22Rv1 (cell line): ENCODE data around the gene PPP3CB.

Experiments used
- H3K27ac ChIP-seq: fragments of 450-650 bp; 2 replicates; pipeline ENCODE4 v1.5.1; 2017
- ZFX ChIP-seq: fragments of 450-650 bp; IDR thresholded peaks from 2 replicates; pipeline ENCODE4 v1.6.1; 2017; ENCODE audit warnings: antibody characterized with exemption, borderline replicate concordance
- TF ChIP-seq, protein P1 (sequence below): fragments of 450-650 bp; IDR thresholded peaks from 2 replicates; pipeline ENCODE4 v1.5.1; 2017; ENCODE audit warnings: mild to moderate bottlenecking

The PPP3CB gene

DNA sequence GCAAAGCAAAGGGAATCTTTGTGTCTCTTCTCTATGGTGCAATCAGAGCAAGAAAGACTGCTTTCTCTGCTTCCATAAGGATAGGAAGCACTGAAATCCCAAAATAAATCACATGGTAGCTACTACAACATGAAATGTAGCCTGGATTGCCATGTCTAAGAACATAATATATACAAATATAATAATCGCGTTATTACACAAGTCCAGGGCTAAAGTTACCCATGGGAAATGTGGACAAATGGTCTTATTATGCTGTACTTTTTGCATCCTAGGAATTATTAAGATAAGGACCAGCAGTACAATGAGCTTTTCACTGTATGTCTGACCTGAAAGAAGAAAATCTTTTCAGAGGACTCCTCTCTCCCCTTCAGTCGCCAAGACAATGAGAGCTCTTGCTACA is 23.5 kb upstream of the PPP3CB start:
- TF ChIP-seq, protein P1, sequence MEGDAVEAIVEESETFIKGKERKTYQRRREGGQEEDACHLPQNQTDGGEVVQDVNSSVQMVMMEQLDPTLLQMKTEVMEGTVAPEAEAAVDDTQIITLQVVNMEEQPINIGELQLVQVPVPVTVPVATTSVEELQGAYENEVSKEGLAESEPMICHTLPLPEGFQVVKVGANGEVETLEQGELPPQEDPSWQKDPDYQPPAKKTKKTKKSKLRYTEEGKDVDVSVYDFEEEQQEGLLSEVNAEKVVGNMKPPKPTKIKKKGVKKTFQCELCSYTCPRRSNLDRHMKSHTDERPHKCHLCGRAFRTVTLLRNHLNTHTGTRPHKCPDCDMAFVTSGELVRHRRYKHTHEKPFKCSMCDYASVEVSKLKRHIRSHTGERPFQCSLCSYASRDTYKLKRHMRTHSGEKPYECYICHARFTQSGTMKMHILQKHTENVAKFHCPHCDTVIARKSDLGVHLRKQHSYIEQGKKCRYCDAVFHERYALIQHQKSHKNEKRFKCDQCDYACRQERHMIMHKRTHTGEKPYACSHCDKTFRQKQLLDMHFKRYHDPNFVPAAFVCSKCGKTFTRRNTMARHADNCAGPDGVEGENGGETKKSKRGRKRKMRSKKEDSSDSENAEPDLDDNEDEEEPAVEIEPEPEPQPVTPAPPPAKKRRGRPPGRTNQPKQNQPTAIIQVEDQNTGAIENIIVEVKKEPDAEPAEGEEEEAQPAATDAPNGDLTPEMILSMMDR: no peak
- TF ChIP-seq ZFX: no peak
- H3K27ac ChIP-seq: 0 out of 2 replicates have a peak overlapping the region, but pooled peaks have one; percentile 8

DNA sequence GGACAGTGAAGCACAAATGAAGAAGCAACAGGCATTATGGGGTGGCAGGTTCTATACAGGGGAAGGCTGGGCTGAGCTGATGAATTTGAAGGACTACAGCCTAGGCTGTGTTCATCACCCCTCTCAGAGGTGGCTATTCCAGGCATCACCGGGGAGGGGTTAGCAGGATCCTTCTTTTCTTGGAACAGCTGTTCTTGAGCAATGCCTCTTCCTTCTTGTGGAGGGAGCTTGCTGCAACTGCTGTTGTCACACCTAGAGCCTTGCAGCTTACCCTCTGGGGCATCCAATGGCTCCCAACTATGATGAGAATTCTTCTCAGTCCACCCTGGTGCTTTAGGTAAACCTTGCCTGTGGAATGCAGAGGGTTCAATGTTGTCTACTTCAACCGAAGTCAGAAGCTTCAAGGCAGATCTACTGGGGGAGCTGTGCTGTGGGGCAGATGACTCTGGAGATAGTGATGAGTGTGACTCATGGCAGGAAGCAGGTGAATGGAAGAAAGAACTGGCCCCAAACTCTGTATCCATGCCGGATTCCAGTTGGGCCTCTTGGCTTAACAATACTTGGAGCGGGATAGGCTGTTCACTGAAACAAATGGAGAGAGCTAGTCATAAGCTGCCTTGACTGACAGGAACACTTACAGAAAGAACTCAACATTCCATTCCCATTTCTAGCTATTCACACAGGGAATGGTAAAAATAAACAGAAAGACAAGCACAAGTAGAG is 21.5 kb upstream of the PPP3CB start:
- TF ChIP-seq ZFX: no peak
- TF ChIP-seq, protein P1: no peak
- H3K27ac ChIP-seq: 0 out of 2 replicates have a peak overlapping the region, but pooled peaks have one; percentile 8

DNA sequence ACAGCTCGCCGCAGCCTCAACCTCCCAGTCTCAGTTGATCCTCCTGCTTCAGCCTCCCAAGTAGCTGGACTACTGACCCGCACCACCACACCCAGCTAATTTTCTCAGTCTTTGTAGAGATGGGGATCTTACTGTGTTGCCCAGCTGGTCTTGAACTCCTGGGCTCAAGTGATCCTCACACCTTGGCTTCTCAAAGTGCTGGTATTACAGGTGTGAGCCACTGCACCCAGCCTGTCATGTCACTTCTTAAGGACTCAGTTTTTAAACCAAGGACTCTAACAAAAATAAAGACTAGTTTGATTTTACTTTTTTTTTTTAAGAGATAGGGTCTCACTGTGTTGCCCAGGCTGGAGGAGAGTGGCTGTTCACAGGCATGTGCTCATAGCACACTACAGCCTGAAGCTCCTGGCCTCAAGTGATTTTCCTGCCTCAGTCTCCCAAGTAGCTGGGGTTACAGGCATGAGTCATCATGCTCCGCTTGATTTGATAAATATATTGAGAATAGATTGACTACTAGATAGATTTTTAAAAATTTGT is 16.5 kb upstream of the PPP3CB start:
- H3K27ac ChIP-seq: 0 out of 2 replicates have a peak overlapping the region, but pooled peaks have one; percentile 10
- TF ChIP-seq ZFX: no peak
- TF ChIP-seq, protein P1: no peak

DNA sequence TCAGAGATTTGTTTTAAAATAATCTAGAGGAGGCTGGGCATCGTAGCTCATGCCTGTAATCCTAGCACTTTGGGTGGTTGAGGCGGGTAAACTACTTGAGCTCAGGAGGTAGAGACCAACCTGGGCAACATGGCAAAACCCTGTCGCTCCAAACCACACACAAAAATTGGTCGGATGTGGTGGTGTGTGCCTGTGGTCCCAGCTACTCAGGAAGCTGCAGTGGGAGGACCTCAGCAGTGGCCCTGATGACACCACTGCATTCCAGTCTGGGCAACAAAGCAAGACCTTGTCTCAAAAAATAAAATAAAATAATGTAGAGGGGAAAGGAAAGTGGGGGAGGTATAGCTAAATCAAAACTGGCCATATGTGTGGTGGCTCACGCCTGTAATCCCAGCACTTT is 13.9 kb upstream of the PPP3CB start:
- TF ChIP-seq ZFX: no peak
- TF ChIP-seq, protein P1: no peak
- H3K27ac ChIP-seq: no peak overlapping the region

DNA sequence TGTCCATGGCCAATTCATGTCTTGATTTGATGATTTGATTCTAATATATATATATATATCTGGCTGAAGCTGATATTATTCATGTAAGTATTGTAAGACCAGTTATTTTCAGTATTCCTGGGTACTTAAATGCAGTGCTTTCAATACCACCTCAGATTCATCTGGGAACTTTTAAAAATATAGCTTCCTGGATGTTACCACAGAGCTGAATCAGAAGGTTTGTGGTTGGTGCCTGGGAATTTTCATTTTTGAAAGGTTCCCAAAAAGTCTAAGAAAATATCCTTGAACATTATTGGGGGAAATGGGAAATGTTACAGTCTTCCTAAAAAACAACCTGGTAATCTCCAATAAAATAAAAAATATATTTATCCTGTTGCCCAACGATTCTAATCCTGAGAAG is 10.7 kb upstream of the PPP3CB start:
- no peak for TF ChIP-seq ZFX
- TF ChIP-seq, protein P1: no peak
- H3K27ac ChIP-seq: 0 out of 2 replicates have a peak overlapping the region, but pooled peaks have one; percentile 17

DNA sequence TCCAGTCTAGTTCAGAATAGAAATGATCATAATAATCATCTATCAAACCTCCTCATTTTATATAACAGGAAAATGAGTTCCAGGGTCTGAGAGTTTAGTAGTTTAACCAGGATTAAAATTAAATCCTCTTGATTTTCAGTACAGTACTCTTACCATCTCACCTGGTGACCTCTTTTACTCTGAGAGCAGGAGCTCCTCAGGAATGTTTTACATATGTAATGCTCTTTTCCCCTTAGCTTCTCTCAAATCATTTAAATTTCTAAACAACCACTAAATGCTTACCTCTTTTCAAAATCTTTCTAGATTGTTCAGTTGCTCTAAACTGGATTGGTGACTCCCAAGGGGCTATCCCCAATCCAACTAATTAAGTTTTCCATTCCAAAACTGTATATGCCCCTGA is 10.2 kb upstream of the PPP3CB start:
- H3K27ac ChIP-seq: 0 out of 2 replicates have a peak overlapping the region, but pooled peaks have one; percentile 17
- TF ChIP-seq, protein P1: no peak
- no peak for TF ChIP-seq ZFX

DNA sequence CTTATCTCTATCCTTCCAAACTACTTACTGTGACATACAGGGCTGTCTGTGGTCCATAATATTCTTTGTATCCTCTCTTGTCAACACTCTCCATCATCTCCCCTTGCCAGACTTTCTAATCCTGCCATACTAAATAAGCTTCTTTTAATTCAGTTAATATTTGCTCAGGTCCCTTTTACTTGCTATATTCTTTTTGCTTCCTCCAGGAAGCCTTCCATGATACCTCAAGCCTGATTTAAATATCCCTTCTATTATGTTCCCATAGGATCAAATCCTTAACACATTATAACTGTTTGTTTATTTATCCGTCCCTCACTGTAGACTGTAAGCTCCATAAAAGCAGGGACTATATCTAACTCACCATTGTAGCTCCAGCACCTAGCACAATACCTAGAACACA is 7.2 kb upstream of the PPP3CB start:
- H3K27ac ChIP-seq: peak overlapping the region; percentile 1; the same call in 1 of the 2 replicates
- TF ChIP-seq ZFX: no peak
